Ecto neural progenitor cell (in vitro differentiated cells): Measurements from ENCODE around the gene KIDINS220.

Experiments used
- DNase-seq: peaks from one replicate; pipeline ENCODE4 v3.0.0-alpha.2; 2018; ENCODE audit warnings: low spot score

The KIDINS220 gene

GRCh38 chr2:8697190-8697589 is 140.2 kb downstream of the KIDINS220 start:
- no peak for DNase-seq

GRCh38 chr2:8694737-8695136 is 142.7 kb downstream of the KIDINS220 start:
- no peak for DNase-seq

GRCh38 chr2:8693157-8693821 is 144.1 kb downstream of the KIDINS220 start:
- DNase-seq: peak; percentile 74

GRCh38 chr2:8692783-8693156 is 144.6 kb downstream of the KIDINS220 start:
- no peak for DNase-seq

- no peak for DNase-seq
These were observed 145.5 kb downstream of the KIDINS220 start for GRCh38 chr2:8691859-8692437.

GRCh38 chr2:8685697-8686358 is 151.6 kb downstream of the KIDINS220 start:
- DNase-seq: peak; percentile 93

- peak; percentile 84 for DNase-seq
These were observed 152.3 kb downstream of the KIDINS220 start for GRCh38 chr2:8684878-8685696.

GRCh38 chr2:8684540-8684877 is 152.9 kb downstream of the KIDINS220 start:
- DNase-seq: no peak

GRCh38 chr2:8682719-8683667 is 154.4 kb downstream of the KIDINS220 start:
- no peak for DNase-seq

- peak; percentile 100 for DNase-seq
These were observed 155.4 kb downstream of the KIDINS220 start, which contains the start of gene ID2 for GRCh38 chr2:8681786-8682692. ID2 (plus strand) TSS chr2:8682056; CDS start chr2:8682166, 110 bp downstream.

GRCh38 chr2:8680822-8681760 is 156.3 kb downstream of the KIDINS220 start:
- DNase-seq: peak; percentile 84

GRCh38 chr2:8679827-8680731 is 157.3 kb downstream of the KIDINS220 start:
- DNase-seq: no peak

GRCh38 chr2:8679567-8679826 is 157.9 kb downstream of the KIDINS220 start:
- no peak for DNase-seq
